HG03469 (cell line): ENCODE measurements around the gene GALNT16.

Experiments used
- ATAC-seq: cut with Tn5 transposase; IDR thresholded peaks from one replicate; pipeline ENCODE4 v1.9.1; 2021; ENCODE audit warnings: mild to moderate bottlenecking, moderate library complexity, moderate number of reproducible peaks; ENCODE audit not compliant: unreplicated experiment

Gene GALNT16

DNA sequence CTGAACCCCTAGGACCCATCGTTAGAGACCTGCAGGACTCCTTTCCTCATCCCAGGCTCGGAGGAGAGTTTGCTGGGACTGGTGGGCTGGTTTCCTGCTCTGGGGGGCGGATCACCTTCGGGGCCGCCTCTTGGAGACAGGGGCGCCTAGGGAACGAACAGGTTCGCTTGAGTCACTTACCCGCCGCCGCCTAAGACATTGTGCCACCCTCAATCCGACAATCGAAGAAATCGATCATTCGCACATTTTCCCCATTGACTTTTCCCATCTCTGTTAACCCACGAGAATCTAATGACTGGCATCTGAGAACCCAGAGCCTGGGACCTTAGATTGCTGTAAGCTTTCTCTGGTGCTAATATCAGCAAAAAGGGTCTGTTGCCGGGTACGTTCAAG, 138.9 kb downstream of the GALNT16 start:
- ATAC-seq, result no peak

DNA sequence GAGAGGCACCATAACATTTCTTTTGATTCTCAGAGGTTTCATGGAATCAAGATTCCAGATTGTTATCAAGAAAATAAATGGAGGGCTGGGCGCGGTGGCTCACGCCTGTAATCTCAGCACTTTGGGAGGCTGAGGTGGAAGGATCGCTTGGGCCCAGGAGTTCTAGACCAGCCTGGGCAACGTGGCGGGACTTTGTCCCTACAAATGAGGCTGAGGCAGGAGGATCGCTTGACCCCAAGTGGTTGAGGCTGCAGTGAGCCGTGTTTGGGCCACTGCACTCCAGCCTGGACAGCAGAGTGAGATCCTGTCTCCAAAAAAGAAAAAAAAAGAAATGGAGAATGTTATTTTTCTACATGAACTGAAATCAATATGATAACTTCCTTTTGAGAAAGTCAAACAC, 139.8 kb downstream of the GALNT16 start:
- no peak for ATAC-seq

DNA sequence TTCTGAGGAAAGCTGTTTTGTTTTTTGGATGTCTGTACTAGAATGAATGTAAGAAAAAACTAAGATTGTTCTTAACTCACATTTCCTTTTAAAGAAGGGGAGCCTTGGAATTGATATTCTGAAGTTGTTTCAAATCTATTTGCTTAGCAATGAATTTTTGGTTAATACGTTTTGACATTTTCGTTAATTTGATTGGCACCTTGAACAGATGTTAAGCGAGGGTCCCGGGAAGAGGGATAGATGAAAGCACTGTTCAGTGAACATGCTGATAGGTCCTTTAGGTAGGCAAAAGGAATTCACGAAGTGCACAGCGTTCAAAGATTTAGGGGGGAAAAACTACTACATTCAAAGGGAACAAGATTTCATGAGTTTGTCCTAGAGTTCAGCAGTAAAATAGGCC, 140.2 kb downstream of the GALNT16 start:
- ATAC-seq, result no peak

DNA sequence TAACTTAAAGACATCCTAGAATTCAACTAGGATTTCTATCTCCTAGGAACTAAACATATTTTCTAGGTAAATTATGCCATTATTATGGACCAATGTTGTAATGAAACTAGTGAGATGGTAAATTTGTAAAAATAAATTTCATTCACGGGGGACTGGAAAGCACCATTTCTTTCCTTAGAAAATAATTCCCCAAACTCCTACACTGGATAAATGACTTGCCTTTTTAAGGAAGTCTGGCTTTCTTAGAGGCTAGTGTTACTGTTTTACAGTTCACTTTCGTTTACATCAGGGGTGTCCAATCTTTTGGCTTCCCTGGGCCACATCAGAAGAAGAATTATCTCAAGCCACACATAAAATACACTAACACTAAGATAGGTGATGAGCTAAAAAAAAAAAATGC, 141.9 kb downstream of the GALNT16 start:
- no peak for ATAC-seq

DNA sequence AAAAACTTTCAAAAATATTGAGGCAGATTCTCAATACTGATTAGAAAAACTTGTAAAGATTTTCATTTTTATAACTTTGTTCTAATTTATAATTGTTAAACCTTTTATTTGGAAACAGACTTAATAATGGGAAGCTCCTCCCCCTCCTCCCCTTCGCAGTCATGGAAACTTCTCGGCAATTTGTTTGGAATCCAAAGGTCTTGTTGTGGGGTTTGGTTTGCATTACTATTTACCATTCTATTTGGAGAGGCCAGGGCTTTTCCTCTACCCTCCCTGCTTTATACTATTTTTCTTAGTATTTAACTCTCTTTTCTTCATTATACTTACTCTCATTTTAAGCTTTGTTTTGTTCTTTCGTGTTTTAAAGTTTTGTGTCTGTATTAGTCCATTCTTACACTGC, 144.5 kb downstream of the GALNT16 start:
- no peak for ATAC-seq

DNA sequence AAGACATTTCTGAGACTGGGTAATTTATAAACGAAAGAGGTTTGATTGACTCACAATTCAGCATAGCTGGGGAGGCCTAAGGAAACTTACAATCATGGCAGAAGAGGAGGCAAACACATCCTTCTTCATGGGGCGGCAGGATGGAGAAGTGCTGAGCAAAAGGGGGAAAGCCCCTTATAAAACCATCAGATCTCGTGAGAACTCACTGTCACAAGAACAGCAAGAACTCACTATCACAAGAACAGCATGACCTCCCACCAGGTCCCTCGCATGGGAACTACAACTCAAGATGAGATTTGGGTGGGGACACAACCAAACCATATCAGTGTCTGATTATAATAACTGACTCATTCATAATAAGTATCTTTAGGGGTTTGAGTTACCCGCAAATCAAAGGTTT, 144.9 kb downstream of the GALNT16 start:
- no peak for ATAC-seq

DNA sequence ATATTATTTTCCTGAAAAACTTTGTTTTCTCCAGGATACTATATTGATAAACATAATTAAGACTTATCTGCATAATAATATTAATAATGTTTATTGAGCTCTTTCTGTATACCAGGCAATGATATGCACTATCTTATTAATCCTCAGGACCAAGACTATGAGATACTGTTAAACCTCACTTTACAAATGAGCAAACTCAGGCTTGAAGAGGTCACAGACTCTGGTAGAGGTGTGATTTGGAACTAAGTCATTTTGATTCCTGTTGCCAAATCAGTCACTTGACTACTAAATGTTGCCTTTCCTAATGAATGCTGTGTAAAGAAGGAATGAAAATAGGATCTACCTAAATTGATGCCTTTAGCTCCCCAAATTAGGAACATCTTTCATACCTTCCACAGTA, 145.8 kb downstream of the GALNT16 start:
- no peak for ATAC-seq
